Heart left ventricle (tissue), 13 donors: ENCODE measurements around the gene RTN3.

Experiments used
- CTCF ChIP-seq, 12 donors: fragments of 200-600 bp; sonication (generic) in 4 of 12; IDR thresholded peaks; one replicate each; pipeline versions ENCODE4 v1.5.0 to v1.8.0; 2018 to 2022; ENCODE audit warnings: antibody characterized with exemption in 12 of 12, mild to moderate bottlenecking in 5 of 12
- POLR2A ChIP-seq, 2 donors: fragments of 450-650 bp; IDR thresholded peaks; one replicate each; pipeline ENCODE4 v1.6.1; 2017; ENCODE audit warnings: antibody characterized with exemption in 2 of 2, mild to moderate bottlenecking in 2 of 2, moderate library complexity in 2 of 2
- donor health status: ischemic (EF 13 %, LVEDD 7.1; RV severe dilation, severe dysfunction).
- donor health status: DM: no; HTN: yes; CAD: no.
- donor health status: DM: no; HTN: no; CAD: no.
- donor health status: ischemic (EF 25% LVEDD 6.9; RV normal size, moderate dysfunction).
- donor health status: ischemic (EF 25% LVEDD 5.7; RV mildly dilated, moderate dysfunction).
- donor health status: ischemic (EF 35%, LVEDD 5.7; RV mildly dilated, moderate dysfunction).
- donor health status: nonischemic (EF 11% LVEDD 7.7; RV severe dilation, severe dysfunction).
- donor health status: DM: yes; HTN: yes; CAD: no.
- donor health status: PGD.
- donor health status: ischemic (EF 29% LVEDD 5.4; RV normal size, mild dysfunction).
- donor health status: nonischemic (EF 23%, LVEDD 6.1; RV moderate dilation, normal function).

GRCh38 chr11:63767565-63768236 lies 86.4 kb downstream of the RTN3 start:
- TF ChIP-seq CTCF (IDR thresholded peaks at IDR 0.05) (no peak), POLR2A (IDR thresholded peaks at IDR 0.05) (peak in 1 of 2 donors; percentile 40)
